K562 (cell line): Measurements from ENCODE around the gene XIRP2. TPM values are rescaled to one million over a fixed set of nuclear protein-coding genes. Genes with fewer than 3 reads are reported as not detected.

ENCODE experiments used
- ATAC-seq: fragments of 200-7000 bp; cut with Tn5 transposase; 3 replicates; pipeline ENCODE4 v1.9.1; 2020; ENCODE audit warnings: moderate library complexity
- BruUV-seq: library from RNA; stranded (reverse); fragments of 400-500 nt; replicated peaks from 2 replicates; lab custom pipeline; 2021; lab: Mats Ljungman, UMichigan
- CTCF ChIA-PET: fragments of 300-600 bp; formaldehyde crosslinking; extraction: SDS; loops from one replicate; lab custom pipeline; 2021; ENCODE audit warnings: low intra/inter-chr PET ratio; lab: Yijun Ruan, JAX
- POLR2A ChIA-PET: fragments of 300-600, 350-650 bp; sonication (Branson Sonifier 250); formaldehyde crosslinking; extraction: SDS; loops from one replicate; lab custom pipeline; 2021; ENCODE audit warnings: antibody characterized with exemption, inconsistent platforms; lab: Yijun Ruan, JAX
- DNase-seq, 4 experiments: peaks; one replicate each; pipeline versions ENCODE4 v3.0.0 to v3.0.0-alpha.2; 2011 to 2018; ENCODE audit warnings: low spot score in 3 of 4, mixed read lengths in 3 of 4; ENCODE audit errors: extremely low read depth in 1 of 4
- FAIRE-seq: peaks from 2 replicates; lab custom pipeline; 2011; peaks lifted over from hg19 to GRCh38; lab: Jason Lieb, UNC
- H2AFZ ChIP-seq: 2 replicates; pipeline ENCODE4 v1.6.0; 2011; ENCODE audit warnings: low read depth, low read length, control low read depth, inconsistent platforms
- H3K27ac ChIP-seq: fragments of 200-600 bp; 3 replicates; pipeline ENCODE4 v1.8.0; 2011; ENCODE audit warnings: low read depth, mild to moderate bottlenecking, control low read depth, inconsistent platforms, low read length, moderate library complexity, mixed read lengths; ENCODE audit errors: extremely low read depth
- H3K27me3 ChIP-seq, 2 experiments: fragments of 300-600 bp in 1 of 2; 2 replicates in 1 of 2; 3 replicates in 1 of 2; pipeline versions ENCODE4 v1.6.0 to v1.8.0; 2011; ENCODE audit warnings: inconsistent platforms in 2 of 2, low read length in 2 of 2, mild to moderate bottlenecking in 1 of 2, mixed read lengths in 1 of 2, moderate library complexity in 1 of 2; ENCODE audit not compliant: control insufficient read depth in 2 of 2, insufficient read depth in 2 of 2
- H3K36me3 ChIP-seq: fragments of 300-600 bp; 3 replicates; pipeline ENCODE4 v1.8.0; 2011; ENCODE audit warnings: mild to moderate bottlenecking, low read length, inconsistent platforms; ENCODE audit not compliant: control insufficient read depth, insufficient read depth
- H3K4me1 ChIP-seq, 2 experiments: fragments of 200-600 bp in 1 of 2; replicated peaks in 1 of 2; 2 replicates in 1 of 2; 3 replicates in 1 of 2; pipeline versions ENCODE4 v1.5.1 to v1.8.0; 2011; ENCODE audit warnings: inconsistent platforms in 2 of 2, low read length in 2 of 2, mild to moderate bottlenecking in 1 of 2, mixed read lengths in 1 of 2, moderate library complexity in 1 of 2; ENCODE audit not compliant: control insufficient read depth in 2 of 2, insufficient read depth in 2 of 2
- H3K4me2 ChIP-seq: 2 replicates; pipeline ENCODE4 v1.6.1; 2011; ENCODE audit warnings: low read length, control low read depth, inconsistent platforms, mixed read lengths; ENCODE audit not compliant: insufficient read depth
- H3K4me3 ChIP-seq: fragments of 200-600 bp; sonication (generic), shearing (Covaris generic); 2 replicates; pipeline ENCODE4 v1.5.1; 2016; ENCODE audit warnings: control low read depth, inconsistent platforms
- H3K79me2 ChIP-seq: fragments of 200-600 bp; 3 replicates; pipeline ENCODE4 v1.8.0; 2011; ENCODE audit warnings: low read length, inconsistent platforms; ENCODE audit not compliant: control insufficient read depth, insufficient read depth
- H3K9ac ChIP-seq, 2 experiments: 2 replicates each; pipeline versions ENCODE4 v1.6.0 to v1.6.1; 2011; ENCODE audit warnings: low read depth in 2 of 2, low read length in 2 of 2, control low read depth in 1 of 2, inconsistent platforms in 1 of 2, mild to moderate bottlenecking in 1 of 2, mixed read lengths in 1 of 2; ENCODE audit not compliant: insufficient read depth in 1 of 2
- H3K9me1 ChIP-seq: one replicate; pipeline ENCODE4 v1.6.0; 2011; ENCODE audit warnings: inconsistent platforms, mild to moderate bottlenecking, low read length, moderate library complexity; ENCODE audit not compliant: control insufficient read depth, insufficient read depth
- H3K9me3 ChIP-seq: replicated peaks from 2 replicates; pipeline ENCODE4 v1.5.1; 2011; ENCODE audit warnings: low read depth, low read length, inconsistent platforms; ENCODE audit not compliant: control insufficient read depth, insufficient read depth
- H4K20me1 ChIP-seq: replicated peaks from 2 replicates; pipeline ENCODE4 v1.6.1; 2011; ENCODE audit warnings: low read length, inconsistent platforms, mixed read lengths; ENCODE audit not compliant: control insufficient read depth, insufficient read depth
- CREB1 ChIP-seq, 2 experiments: sonication (generic) in 1 of 2; formaldehyde crosslinking in 1 of 2; IDR thresholded peaks; 2 replicates each; pipeline versions ENCODE4 v1.6.1 to v1.8.0; 2012 to 2022; ENCODE audit warnings: inconsistent platforms in 1 of 2, mild to moderate bottlenecking in 1 of 2, missing genetic modification reagents in 1 of 2, moderate library complexity in 1 of 2
- DDX20 ChIP-seq: fragments of 450-650 bp; IDR thresholded peaks from 2 replicates; pipeline ENCODE4 v1.6.1; 2016; ENCODE audit warnings: missing genetic modification characterization, low read depth, mild to moderate bottlenecking, missing compliant biosample characterization, moderate library complexity
- HDAC2 ChIP-seq: fragments of 450-650 bp; IDR thresholded peaks from 2 replicates; pipeline ENCODE4 v1.6.1; 2016; ENCODE audit warnings: mild to moderate bottlenecking
- HMGXB4 ChIP-seq: sonication (generic); formaldehyde crosslinking; IDR thresholded peaks from 2 replicates; pipeline ENCODE4 v1.8.1; 2023; ENCODE audit warnings: mild to moderate bottlenecking, missing genetic modification reagents
- WHSC1 ChIP-seq: IDR thresholded peaks from one replicate; pipeline ENCODE4 v1.6.1; 2012; ENCODE audit warnings: low read length, control low read depth, inconsistent platforms
- ZNF134 ChIP-seq: fragments of 250-450 bp; sonication (Bioruptor Pico); conservative IDR thresholded peaks from 2 replicates; pipeline ENCODE4 v1.4.0; 2020
- WGBS: fragments of 100-300 bp; shearing (Covaris generic); methylation state at CpG from one replicate; pipeline ENCODE4 v1.1.6; 2016; ENCODE audit warnings: low coverage, mixed read lengths; ENCODE audit not compliant: insufficient coverage; ENCODE audit errors: missing lambda C conversion rate; 5-methylcytosine and 5-hydroxymethylcytosine counted together
- in situ Hi-C: fragments of 300-500 bp; cut with MboI; formaldehyde crosslinking; loops from 4 replicates; pipeline ENCODE4 v1.15.0; 2018; ENCODE audit warnings: inconsistent platforms, mixed read lengths
- intact Hi-C: fragments of 100-400 bp; cut with micrococcal nuclease; formaldehyde crosslinking; loops from 2 replicates; pipeline ENCODE4 v1.14.2; 2022
- polyA plus RNA-seq, 8 experiments: library from polyadenylated mRNA; depleted of rRNA in 4 of 8; stranded (reverse) in 5 of 8; unstranded in 3 of 8; fragments of >200 nt; fragmentation: Nextera tagmentation in 2 of 8; fragmentation: Illumina TruSeq in 1 of 8; extraction: Ambion mirVana in 2 of 8; extraction: Trizol in 1 of 8; gene quantifications; 2 replicates each; pipeline versions ENCODE4 v1.2.1 to v1.2.3, GENCODE V29; 2011 to 2014; ENCODE audit warnings: inconsistent platforms in 1 of 8, missing spikeins in 1 of 8
- total RNA-seq, 7 experiments: library from RNA; depleted of rRNA in 6 of 7; stranded (reverse); fragments of >200 nt in 6 of 7; fragmentation: Illumina TruSeq in 2 of 7; extraction: Trizol in 2 of 7; gene quantifications; 2 replicates each; pipeline versions ENCODE4 v1.2.1 to v1.2.3, GENCODE V29; 2011 to 2021; ENCODE audit warnings: low replicate concordance in 1 of 7

Gene XIRP2
- total and polyA plus RNA-seq, 9 of the 15 experiments (the other 6 are each of a cell fraction or from before 2014, with no cell fraction given) = 0.04 to 0.10 (median 0.04) TPM; not detected in 2

- DNase-seq (no peak), ATAC-seq (no peak), FAIRE-seq (no peak)
- Histone ChIP-seq H3K36me3 (no peaks in the 10 kb centered on the region), H3K79me2 (no peaks in the 10 kb centered on the region), H3K27ac (no peak overlapping the region), H3K4me1 (no peaks in the 10 kb centered on the region), H3K27me3 (no peaks in the 10 kb centered on the region), H3K4me2 (no peak overlapping the region), H3K9me3 (no peaks in the 10 kb centered on the region), H3K9me1 (no peaks in the 10 kb centered on the region), H4K20me1 (no peaks in the 10 kb centered on the region), H3K4me3 (no peak overlapping the region), H2AFZ (no peak overlapping the region), H3K9ac (no peak overlapping the region)
- in situ Hi-C loops (no loop called here), intact Hi-C loops (no loop called here)
- TF ChIP-seq ZNF134 (CRISPR knock-in tag) (no peak), HDAC2 (no peak), CREB1 (IDR thresholded peaks at IDR 0.05) (no peak), CREB1 (CRISPR knock-in tag; IDR thresholded peaks at IDR 0.05) (no peak), WHSC1 (no peak), HMGXB4 (CRISPR knock-in tag) (no peak), DDX20 (tag) (no peak)
- ChIA-PET POLR2A (no interaction called here), CTCF (no interaction called here)
- WGBS = 0% methylated on average over 2 of the region's 2 CpGs
- no TSS peak for BruUV-seq
Observed at GRCh38 chr2:166891727-166892126, 3.4 kb downstream of the XIRP2 start.
